DMS114 treated with DMSO at 0.1 percent for 48 hours (cell line): ENCODE results near the gene ZNF219.

Experiments
- DNase-seq: peaks from one replicate; lab custom pipeline; 2025; ENCODE audit not compliant: unreplicated experiment; lab: John Stamatoyannopoulos, UW

ZNF219 gene

DNA sequence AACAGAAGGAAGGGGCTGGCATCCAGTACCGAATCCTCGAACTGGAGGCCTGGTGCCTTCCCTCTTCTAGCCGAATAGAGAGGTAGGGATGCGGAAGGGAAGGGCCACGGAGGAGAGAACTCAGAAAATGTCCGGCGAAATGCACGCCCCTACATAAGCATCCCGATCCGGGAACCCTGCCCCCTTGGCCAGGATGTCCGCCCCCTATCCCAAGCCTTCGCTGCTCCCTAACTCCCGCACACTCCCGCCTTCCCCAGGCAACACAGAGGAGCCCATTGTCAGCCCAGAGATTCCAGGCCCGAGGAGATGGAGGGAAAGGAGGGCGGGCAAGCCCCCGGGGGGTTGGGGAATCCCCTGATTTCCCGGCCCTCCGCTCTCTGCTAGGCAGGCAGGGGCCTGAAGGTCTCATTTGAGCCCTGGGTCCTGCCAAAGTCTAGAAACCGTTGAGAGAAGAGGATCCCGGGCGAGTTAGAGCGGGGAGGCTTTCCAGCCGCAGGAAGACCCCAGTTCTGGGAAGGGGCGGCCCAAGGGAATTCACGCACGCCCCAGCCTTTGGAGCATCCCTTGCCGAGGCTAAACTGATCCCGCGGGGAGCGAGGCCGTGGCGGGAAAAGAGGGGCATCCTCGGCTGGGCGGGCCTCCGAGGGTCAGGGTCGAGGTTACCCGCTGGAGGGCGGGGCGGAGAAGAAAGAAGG is 28.9 kb downstream of the ZNF219 start:
- DNase-seq, result no peak

DNA sequence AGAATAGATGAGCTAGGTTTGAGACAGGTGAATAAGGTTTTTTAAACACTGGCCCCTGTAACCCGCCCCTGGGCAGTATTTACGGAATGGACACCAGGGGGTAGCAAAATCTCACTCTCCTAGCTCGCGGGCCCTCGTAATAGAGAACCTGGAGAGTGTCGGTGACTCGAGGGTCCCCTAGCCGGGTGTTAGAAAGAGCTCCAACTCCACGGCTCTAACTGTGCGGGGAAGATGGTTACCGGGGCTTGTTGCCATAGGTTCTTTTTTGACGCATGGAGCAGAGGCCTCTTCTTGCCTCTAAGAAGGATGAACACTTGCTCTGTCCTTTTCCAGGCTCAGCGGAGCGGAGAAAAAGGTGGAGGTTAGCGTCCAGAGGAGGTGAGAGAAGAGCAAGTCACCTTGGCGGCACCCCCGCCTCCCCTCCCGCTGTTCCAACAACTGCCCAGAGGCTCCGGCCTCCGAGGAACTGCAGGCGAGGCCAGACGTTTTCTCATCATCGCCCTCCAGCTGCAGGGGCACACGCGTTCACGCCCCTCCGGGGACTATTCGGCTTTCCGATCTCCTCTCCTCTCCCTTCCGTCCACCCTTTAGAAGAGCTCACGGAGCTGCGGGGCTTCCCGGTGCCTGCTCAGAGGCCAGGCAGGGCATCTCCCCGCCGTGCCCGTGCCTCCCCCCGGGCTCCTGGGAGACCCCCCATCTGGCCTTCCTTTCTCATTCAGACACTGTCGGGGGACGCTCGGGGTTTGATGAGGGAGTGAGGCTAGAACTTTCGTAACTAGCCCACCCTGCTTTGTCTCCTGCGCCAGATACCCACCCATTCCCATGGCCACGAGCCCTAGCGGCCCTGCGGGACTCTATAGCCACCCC is 29.7 kb downstream of the ZNF219 start:
- peak; percentile 45 for DNase-seq

DNA sequence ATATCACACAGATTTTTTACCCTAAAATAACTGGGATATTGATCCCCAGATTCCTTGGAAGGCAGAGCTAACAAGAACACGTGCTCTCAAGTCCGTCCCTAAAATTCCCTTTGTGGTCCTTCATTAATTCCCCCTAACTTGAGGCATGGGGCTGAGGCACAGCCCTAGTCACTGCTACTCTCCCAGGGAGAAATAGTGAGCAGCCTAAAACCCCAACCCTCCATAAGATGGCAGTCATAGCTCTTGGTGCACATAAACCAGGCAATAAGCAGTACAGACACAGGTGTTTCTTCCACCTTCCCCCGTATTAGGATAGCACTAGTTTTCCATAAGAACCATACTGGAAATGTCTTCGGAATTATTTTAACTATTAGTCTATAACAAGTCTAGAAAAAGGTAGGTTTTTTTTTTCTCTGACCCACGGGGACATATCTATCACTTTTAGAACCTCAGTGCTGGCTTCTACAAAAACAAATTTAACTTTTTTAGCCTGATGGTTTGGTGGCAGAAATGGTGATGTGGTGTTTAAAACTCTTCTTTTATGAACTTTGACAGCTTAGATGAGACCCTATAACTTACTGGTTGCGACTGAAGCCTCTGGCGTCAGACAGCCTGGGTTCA is 31.5 kb downstream of the ZNF219 start:
- peak; percentile 14 for DNase-seq

DNA sequence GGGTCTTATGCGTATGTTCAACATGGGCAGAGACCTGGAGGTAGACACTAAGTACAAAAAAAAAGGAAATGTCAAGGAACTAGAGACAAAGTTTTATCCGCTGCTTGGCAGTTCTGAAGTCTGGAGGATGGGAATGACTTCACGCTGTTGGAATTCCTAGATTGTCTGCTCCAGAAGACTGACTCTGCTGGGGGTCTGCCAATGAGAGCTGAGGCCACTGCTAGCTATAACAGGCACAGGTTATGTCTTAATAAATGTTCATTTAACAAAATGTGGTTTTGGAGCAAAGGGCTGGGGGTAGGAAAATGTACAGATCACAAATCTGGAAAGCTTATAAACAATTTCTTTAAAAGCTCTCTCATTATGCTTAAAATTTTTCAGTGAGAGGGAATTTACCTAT is 35.0 kb downstream of the ZNF219 start:
- DNase-seq, result no peak

DNA sequence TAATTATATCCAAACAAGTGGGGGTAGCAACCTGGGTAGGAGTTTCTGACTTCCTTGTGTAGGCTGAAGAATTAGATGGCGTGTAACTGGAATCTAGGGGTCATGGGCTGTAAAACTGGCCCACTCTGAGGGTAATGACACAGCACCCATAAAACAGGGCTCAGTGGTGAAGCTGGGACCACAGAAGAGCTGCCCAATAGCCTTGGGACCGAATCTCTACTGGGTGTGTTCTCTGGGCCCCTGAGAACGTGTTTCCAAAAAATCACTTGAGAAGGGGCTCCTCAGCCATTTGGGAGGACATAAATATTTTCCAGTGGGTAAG is 37.1 kb downstream of the ZNF219 start:
- DNase-seq, result no peak

DNA sequence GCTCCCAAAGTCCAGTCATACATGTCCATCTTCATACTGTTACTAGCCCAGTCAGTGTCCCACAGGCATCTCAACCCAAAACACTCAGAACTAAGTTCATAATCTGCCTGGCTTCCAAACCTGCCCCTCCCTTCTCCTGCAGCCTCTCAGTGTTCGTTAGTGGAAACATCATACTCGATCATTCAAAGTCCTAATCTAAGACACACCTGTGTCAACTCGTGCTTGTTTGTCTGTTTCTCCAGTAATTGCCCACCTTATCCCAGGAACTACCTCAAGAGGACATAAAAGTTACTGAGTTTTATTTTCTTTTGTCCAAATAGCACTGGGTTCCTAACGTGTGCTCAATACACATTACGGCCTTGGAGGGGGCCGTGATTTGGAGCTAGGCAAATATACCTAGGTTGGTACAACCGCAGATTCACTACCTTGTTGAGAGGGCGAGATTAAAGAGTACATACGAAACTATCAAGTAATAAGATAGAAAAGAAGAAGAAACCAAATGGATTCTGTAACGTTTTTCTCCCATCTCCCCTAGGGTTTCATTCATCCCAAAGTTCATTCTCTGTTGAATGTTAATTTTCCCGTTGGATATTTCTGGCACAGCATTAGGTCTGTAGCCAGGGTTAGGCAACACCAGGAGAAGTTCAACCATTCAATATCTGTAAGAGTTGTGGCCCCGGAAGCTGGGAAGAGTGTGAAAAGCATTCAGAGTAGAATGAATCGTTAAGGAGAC is 37.7 kb downstream of the ZNF219 start:
- DNase-seq, result no peak

DNA sequence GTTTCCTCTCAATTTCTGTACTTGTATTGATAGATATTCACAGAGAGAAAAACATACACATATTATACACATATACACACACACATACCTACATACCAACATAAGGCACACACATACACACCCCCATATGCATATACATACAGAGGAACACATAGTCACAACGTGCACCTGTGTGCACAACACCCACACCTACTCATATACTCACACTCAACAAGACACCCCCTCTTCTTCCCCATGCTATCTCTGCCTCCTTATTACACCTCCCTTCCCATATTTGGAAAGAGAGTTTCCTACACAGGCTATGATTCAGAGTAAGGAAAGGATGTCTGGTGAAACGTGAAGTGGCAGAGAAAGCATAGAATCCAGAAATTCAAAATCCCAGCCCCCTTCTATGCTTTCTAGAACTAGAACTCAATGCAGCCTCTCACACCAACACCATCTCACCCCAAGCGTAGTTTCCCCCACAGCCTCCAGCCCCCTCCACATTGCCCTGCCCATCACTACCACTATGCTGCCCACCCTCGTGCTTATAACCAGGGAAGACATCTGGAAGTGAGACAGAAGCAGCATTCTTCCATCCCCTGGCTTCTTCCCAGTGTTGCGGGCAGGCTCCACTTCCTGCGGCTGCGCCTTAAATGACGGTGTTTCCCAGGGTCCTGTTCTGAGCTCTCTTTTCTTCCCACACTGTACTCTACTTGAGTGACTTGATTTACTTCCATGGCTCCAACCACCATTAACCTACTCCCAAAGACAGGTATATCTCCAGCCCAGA is 38.4 kb downstream of the ZNF219 start:
- DNase-seq, result no peak

DNA sequence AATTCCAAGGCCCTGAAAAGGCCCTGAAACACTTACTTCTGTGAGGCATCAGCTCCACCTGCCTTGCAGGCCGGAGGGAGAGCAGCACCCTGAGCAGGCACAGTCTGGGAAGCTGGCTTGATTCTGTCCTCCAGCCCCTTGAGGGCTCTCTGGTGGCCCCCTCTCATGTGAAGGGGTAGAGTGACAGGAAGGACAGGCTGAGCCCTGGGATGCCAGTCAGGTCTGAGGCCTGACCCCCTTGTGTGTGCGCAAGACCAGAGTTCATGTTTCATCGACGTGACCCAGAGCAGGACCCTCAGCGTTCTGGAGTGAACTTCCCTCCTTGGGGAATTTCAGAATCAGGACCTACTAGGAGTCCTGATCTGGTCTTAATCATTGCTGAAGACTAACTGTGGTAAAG is 39.6 kb downstream of the ZNF219 start:
- no peak for DNase-seq

DNA sequence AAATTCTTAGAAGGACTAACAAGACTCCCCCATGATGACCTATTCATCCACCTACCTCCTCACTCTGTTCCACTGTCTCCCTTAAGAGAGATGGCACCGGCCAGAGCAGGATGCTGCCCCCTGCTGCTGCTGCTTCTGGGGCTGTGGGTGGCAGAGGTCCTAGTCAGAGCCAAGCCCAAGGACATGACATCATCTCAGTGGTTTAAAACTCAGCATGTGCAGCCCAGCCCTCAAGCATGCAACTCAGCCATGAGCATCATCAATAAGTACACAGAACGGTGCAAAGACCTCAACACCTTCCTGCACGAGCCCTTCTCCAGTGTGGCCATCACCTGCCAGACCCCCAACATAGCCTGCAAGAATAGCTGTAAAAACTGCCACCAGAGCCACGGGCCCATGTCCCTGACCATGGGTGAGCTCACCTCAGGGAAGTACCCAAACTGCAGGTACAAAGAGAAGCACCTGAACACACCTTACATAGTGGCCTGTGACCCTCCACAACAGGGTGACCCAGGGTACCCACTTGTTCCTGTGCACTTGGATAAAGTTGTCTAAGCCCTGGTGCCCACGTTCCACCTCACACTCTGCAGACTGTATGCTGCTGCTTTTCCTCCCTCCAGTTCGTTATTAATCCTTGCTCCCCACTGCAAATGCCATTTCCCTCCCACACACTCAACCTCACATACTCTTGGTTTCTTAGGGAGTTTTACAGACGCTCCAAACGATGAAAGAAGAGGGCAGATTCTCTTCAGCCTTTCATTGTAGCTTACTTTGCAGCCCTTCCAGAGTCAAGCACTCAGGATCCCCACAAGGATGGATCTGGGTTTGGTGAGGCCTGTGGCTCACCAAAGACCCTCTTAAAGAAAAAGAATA is 40.4 kb downstream of the ZNF219 start, which contains the start of gene RNASE8:
RNASE8 (plus strand) TSS at position 20 of the 873 bp plus-strand sequence; CDS start at position 91, 71 bp downstream.
- no peak for DNase-seq

DNA sequence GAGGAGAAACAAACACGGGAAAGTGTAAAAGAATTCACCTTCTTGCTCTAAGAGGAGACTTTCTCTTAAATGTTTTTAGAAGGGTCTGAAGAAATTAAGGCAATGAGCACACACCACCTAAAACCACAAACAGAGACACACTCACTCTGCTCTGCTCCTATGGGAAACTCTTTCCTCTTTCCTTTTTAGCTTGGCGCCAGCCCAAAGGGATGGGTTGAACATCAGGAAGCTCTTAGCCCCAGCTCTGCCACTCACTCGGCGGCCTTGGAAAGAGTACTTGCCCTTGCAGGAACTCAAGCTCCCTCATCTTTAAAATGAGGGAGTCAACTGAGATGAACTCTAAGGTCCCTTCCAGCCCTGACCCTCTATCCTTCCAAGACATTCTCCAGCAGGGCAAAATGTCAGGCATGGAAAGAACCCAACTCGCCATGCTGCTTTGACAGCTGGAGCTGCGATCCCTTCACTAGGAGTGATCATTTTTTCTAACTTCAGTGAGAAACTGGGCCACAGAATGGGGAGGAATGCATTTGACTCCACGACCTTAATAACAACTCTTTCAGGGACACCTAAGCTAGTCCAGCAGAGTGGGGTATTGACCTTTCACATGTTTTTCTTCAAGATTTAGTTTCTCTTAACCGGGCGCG is 41.8 kb downstream of the ZNF219 start:
- DNase-seq, result no peak

DNA sequence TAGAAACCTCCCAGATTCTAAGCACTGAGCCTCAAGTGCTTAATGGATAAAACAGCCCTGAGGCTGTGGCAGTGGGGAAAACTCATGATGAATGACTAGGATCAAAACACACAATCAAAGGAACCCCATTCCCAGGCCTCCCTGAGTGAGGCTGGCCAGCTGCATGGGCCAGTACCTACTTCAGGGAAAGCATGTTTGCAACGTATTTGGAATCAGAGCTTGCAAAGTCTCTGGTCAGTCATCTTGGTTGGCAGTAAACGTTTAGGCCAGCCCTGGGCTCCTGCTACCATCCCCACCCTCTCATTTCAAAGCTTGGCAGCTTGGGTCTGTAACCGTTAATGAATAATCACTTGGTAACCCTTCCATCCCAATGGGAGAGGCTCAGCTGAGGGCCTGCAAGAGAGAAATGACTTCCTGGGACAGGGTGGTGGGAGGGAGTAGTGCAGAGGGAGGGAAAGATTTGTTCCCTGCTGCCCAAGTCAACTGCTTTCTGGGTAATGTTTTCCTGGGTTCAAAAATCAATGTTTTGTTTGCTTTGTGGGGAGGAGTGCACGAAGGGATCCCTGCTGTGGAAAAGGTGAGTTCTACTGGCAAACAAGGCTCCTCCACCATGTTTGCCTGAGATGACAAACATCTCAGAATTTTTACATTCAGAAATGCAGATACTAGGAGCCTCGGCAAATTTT is 42.9 kb downstream of the ZNF219 start:
- DNase-seq, result no peak

DNA sequence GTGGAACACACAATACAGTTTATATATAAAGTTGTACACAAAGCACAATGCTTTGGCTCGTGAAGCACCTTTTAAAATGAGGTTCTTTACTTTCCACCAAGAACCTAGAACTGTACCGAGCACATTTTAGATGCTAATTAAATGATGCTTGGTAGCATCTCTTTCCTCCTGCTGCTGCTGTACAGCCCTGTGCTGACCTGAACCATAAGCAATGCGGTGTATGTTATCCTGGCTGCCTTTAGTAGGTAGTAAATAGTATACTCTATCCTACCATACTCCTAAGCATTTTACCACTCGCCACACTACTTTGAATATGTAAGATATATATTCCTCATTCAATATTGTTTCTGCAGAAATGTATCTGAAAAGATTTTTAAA is 43.7 kb downstream of the ZNF219 start:
- DNase-seq, result no peak

DNA sequence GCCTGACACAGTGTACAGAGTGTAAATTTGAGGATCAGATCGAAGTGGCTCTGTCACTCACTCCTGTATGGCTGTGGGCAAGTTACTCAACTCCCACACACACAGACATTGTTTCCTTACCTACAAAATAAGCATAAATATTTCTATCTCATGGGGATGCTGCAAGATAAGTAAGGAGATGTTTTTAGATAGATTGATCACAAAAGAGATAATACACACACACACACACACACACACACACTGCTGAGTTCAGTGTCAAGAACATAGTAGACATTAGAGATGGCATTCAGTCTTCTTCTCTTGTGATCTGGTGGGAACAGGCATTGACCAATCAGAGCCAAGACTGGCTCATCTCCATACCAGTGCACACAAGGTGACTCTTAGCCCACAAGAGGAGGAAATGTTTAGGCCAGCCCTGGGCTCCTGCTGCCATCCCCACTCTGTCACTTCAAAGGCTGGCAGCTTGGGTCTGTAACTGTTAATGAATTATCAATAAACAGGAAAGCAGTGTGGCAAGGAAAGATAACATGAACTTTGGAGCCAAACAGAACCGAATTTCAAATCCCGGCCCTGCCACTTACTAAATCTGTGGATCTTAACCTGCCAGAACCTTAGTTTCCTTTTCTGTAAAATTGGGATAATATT is 44.2 kb downstream of the ZNF219 start:
- no peak for DNase-seq

DNA sequence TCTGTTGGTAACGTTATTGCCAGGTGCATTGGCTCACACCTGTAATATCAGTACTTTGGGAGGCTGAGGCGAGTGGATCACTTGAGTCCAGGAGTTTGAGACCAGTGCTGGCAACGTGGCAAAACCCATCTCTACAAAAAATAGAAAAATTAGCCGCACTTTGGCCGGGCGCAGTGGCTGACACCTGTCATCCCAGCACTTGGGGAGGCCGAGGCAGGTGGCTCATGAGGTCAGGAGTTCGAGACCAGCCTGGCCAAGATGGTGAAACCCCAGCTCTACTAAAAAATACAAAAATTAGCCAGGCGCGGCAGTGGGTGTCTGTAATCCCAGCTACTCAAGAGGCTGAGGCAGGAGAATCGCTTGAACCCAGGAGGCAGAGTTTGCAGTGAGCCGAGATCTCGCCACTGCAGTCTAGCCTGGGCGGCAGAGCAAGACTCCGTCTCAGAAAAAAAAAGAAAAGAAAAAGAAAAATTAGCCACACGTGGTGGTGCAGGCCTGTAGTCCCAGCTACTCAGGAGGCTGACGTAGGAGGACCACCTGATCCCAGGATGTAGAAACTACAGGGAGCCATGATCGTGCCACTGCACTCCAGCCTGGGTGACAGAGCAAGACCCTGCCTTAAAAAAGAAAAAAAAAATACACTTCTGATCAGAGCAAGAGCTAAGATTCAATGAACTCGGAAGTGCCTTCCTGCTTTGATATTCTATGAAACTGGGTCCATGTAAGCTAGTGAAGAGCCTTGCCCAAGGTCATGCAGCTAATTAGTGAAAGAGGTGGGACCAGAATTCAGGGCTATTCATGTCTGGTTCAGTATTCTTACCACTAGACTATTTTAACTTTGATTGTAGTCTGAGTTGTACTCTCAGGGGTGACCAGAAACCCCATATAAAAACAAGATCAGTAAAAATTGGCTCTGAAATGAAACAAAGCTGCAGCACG is 45.0 kb downstream of the ZNF219 start:
- DNase-seq, result no peak

DNA sequence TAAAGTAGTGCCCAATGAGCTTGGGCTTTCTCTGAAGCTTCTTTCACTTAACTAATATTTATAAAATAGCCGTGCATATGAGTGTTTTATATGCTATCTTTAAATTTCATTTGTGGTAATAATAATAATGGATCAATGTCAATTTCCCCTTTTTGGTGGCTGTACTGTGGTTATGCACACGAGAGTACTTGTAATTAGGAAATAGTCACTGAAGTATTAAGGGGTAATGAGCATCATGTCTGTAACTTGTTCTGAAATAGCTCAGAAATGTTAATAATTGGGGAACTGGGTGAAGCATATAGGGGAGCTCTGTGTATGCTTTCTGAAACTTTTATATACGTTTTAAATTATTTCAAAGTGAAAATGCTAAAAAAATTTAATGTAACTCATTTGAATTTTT is 47.9 kb downstream of the ZNF219 start:
- DNase-seq, result no peak

DNA sequence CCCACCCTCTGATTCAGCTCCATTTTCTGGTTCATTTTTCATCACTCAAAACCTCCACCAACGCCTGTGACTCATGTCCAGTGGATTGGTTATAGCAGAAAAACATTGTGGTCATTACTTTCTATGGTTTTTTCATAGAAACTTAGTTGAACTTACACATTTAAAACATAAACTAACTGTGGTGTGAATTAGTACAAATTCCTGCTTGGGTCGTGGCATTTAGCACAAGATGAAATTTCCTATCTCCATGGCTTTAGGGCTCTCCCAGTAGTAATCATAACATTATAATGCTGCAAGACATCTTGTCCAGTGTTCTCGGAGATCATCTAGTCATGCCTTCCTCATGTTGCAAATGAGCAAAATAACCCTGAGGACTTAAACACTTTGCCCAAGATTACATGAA is 49.2 kb downstream of the ZNF219 start:
- DNase-seq, result no peak

DNA sequence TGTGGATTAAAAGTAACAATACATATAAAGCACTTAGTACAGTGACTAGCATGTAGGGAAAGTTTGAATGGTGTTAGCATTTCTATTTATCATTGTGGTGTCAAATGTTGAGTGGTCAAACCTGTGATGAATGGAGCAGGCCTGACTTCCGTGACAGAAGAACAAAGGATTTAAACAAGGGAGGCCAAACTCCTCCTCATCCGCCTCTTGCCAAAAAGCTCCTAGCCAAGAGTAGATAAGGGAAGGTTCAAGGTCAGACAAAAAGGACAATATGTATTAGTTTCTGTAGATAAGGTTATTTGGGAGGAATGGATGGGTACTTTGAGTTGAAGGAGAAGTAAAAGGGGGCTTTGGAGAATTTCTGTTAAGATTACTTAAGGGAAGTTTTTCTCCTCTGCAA is 49.8 kb downstream of the ZNF219 start:
- no peak for DNase-seq
